Neural progenitor cell (in vitro differentiated cells): Measurements from ENCODE around the gene MCF2L2.

Experiments
- EZH2 ChIP-seq: fragments of 200-600 bp; sonication (generic); IDR thresholded peaks from 2 replicates; pipeline ENCODE4 v1.6.1; 2017; ENCODE audit warnings: antibody characterized with exemption, mild to moderate bottlenecking, moderate library complexity
- EZH2phosphoT487 ChIP-seq: fragments of 200-600 bp; sonication (generic); IDR thresholded peaks from 2 replicates; pipeline ENCODE4 v1.6.1; 2017; ENCODE audit warnings: antibody characterized with exemption
- TF ChIP-seq, protein P1 (sequence below): fragments of 200-600 bp; sonication (generic); IDR thresholded peaks from 2 replicates; pipeline ENCODE4 v1.5.1; 2017; ENCODE audit warnings: antibody characterized with exemption, mild to moderate bottlenecking

DNA sequence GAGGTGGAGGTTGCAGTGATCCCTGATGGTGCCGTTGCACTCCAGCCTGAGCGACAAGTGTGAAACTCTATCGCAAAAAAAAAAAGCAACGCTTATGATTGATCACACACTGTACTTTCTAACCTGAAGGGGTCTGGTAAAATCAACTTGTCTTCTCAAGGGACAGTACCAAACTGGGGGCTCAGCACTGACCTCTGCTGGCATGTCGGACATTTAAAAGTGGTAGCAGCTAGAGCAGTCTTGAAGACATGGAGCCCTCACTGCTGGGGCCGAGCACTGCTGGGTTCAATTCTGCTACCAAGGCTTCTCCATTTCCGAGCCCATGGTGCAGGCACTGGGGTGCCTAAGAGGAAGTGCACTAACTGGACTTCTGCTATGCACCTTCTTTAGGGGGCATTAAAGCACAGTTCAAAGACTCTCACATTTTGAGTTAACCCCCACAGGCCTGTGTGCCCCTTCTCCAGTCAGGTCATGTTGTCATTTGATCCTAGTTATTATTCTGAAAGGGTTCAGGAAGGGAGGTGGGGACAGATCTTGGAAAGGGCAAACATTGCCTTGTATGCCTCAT lies 239.4 kb downstream of the MCF2L2 start:
- TF ChIP-seq, protein P1, sequence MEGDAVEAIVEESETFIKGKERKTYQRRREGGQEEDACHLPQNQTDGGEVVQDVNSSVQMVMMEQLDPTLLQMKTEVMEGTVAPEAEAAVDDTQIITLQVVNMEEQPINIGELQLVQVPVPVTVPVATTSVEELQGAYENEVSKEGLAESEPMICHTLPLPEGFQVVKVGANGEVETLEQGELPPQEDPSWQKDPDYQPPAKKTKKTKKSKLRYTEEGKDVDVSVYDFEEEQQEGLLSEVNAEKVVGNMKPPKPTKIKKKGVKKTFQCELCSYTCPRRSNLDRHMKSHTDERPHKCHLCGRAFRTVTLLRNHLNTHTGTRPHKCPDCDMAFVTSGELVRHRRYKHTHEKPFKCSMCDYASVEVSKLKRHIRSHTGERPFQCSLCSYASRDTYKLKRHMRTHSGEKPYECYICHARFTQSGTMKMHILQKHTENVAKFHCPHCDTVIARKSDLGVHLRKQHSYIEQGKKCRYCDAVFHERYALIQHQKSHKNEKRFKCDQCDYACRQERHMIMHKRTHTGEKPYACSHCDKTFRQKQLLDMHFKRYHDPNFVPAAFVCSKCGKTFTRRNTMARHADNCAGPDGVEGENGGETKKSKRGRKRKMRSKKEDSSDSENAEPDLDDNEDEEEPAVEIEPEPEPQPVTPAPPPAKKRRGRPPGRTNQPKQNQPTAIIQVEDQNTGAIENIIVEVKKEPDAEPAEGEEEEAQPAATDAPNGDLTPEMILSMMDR, result peak; percentile 68
- TF ChIP-seq EZH2phosphoT487, result no peak
- TF ChIP-seq EZH2, result no peak
